Neural progenitor cell (in vitro differentiated cells): ENCODE results near the gene SLTM.

Experiments
- EZH2 ChIP-seq: fragments of 200-600 bp; sonication (generic); IDR thresholded peaks from 2 replicates; pipeline ENCODE4 v1.6.1; 2017; ENCODE audit warnings: antibody characterized with exemption, mild to moderate bottlenecking, moderate library complexity
- EZH2phosphoT487 ChIP-seq: fragments of 200-600 bp; sonication (generic); IDR thresholded peaks from 2 replicates; pipeline ENCODE4 v1.6.1; 2017; ENCODE audit warnings: antibody characterized with exemption
- TF ChIP-seq, protein P1 (sequence below): fragments of 200-600 bp; sonication (generic); IDR thresholded peaks from 2 replicates; pipeline ENCODE4 v1.5.1; 2017; ENCODE audit warnings: antibody characterized with exemption, mild to moderate bottlenecking

DNA sequence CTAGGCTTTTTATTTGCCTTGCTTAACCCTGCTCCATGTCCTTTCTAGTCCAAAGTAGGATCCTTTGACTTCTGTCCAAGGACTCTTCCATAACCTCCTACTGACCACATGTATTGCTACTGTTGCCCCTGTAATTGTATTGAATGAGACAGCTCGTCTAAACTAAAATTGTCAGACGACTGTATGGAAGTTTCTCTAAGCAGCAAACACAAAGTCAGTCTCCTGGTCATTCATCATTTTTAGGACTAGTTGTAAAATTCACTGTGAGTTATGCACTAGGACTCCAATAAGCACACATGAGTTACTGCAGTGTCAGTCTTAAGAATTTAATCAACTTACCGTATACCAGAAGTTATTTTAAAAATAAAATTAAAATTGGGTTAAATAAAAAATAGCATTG, 32.8 kb downstream of the SLTM start:
- TF ChIP-seq, protein P1, sequence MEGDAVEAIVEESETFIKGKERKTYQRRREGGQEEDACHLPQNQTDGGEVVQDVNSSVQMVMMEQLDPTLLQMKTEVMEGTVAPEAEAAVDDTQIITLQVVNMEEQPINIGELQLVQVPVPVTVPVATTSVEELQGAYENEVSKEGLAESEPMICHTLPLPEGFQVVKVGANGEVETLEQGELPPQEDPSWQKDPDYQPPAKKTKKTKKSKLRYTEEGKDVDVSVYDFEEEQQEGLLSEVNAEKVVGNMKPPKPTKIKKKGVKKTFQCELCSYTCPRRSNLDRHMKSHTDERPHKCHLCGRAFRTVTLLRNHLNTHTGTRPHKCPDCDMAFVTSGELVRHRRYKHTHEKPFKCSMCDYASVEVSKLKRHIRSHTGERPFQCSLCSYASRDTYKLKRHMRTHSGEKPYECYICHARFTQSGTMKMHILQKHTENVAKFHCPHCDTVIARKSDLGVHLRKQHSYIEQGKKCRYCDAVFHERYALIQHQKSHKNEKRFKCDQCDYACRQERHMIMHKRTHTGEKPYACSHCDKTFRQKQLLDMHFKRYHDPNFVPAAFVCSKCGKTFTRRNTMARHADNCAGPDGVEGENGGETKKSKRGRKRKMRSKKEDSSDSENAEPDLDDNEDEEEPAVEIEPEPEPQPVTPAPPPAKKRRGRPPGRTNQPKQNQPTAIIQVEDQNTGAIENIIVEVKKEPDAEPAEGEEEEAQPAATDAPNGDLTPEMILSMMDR: no peak
- TF ChIP-seq EZH2: no peak
- no peak for TF ChIP-seq EZH2phosphoT487
